Adipocyte (in vitro differentiated cells): ENCODE results near the gene CDK14.
A peak's percentile ranks its signal among the peaks of the same experiment; 100 is the strongest.
"Not testable (repeated sequence)": the region's sequence is repeated elsewhere in the genome, so short reads cannot be mapped to it uniquely, and the experiment has no call there.

Experiments
- DNase-seq: peaks from one replicate; pipeline ENCODE4 v3.0.0-alpha.2; 2015; ENCODE audit warnings: low read depth
- H3K27me3 ChIP-seq: replicated peaks from 2 replicates; pipeline ENCODE4 v1.7.0; 2013; ENCODE audit warnings: mild to moderate bottlenecking, low read length, moderate library complexity; ENCODE audit not compliant: control insufficient read depth, insufficient read depth
- H3K36me3 ChIP-seq: 2 replicates; pipeline ENCODE4 v1.7.0; 2013; ENCODE audit warnings: low read length, mild to moderate bottlenecking, moderate library complexity; ENCODE audit not compliant: control insufficient read depth, insufficient read depth, severe bottlenecking
- H3K4me1 ChIP-seq: 2 replicates; pipeline ENCODE4 v1.7.0; 2013; ENCODE audit warnings: mild to moderate bottlenecking, low read length, moderate library complexity; ENCODE audit not compliant: control insufficient read depth, insufficient read depth
- H3K4me3 ChIP-seq: 2 replicates; pipeline ENCODE4 v1.7.0; 2013; ENCODE audit warnings: mild to moderate bottlenecking, low read length, moderate library complexity
- H3K9ac ChIP-seq: 2 replicates; pipeline ENCODE4 v1.7.0; 2013; ENCODE audit warnings: mild to moderate bottlenecking, low read length, moderate library complexity
- H3K9me3 ChIP-seq: 2 replicates; pipeline ENCODE4 v1.7.0; 2013; ENCODE audit warnings: mild to moderate bottlenecking, low read length, moderate library complexity; ENCODE audit not compliant: control insufficient read depth

Gene CDK14

DNA sequence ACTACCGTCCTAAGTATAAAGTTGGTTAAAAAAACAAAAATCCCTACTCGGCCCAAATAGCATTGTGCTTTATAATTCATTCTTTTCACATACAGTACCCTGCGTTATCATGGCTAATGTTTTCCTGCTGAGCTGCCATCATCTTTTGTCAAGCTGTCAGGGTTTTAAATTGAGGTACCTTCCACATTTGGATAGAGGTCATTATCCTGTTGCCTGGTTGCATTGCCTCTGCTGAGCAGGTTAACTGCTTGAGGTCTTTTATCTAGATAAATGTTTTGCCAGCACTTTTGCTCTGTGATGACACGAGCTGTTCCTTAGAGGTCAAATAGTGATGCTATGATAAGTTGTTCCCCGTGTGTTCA, 573.7 kb downstream of the CDK14 start:
- DNase-seq, result no peak
- H3K27me3 ChIP-seq, result no peaks in the 10 kb centered on the region
- H3K36me3 ChIP-seq, result no peaks in the 10 kb centered on the region

DNA sequence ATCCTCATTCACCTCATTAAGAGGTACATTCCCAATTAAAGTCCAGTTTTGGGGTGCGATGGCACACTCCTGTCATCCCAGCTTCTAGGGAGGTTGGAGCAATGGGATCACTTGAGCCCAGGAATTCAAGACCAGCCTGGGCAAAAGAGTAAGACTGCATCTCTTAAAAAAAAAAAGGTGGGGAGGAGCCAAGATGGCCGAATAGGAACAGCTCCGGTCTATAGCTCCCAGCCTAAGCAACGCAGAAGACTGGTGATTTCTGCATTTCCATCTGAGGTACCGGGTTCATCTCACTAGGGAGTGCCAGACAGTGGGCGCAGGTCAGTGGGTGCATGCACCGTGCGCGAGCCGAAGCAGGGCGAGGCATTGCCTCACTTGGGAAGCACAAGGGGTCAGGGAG, 577.1 kb downstream of the CDK14 start:
- not testable (repeated sequence) for DNase-seq, H3K9me3 ChIP-seq, H3K27me3 ChIP-seq

More for the DNA sequence above, 573.7 kb downstream of the CDK14 start:
- H3K4me1 ChIP-seq, result peaks cover 12% of the 10 kb centered on the region
- H3K4me3 ChIP-seq, result no peak overlapping the region
- no peak overlapping the region for H3K9ac ChIP-seq
- H3K9me3 ChIP-seq, result no peaks in the 10 kb centered on the region

GRCh38 chr7:91180746-91181145, 584.6 kb downstream of the CDK14 start:
- no peak for DNase-seq
- Histone ChIP-seq H3K4me1 (peaks cover 18% of the 10 kb centered on the region), H3K4me3 (no peak overlapping the region)

More for the DNA sequence above, 577.1 kb downstream of the CDK14 start:
- H3K4me3 ChIP-seq, H3K36me3 ChIP-seq, H3K9ac ChIP-seq, H3K4me1 ChIP-seq: not testable (repeated sequence)

GRCh38 chr7:91181949-91182348, 585.8 kb downstream of the CDK14 start:
- Histone ChIP-seq H3K9me3 (peaks cover 10% of the 10 kb centered on the region), H3K36me3 (no peaks in the 10 kb centered on the region), H3K9ac (no peak overlapping the region), H3K4me1 (peaks cover 18% of the 10 kb centered on the region), H3K27me3 (no peaks in the 10 kb centered on the region), H3K4me3 (no peak overlapping the region)
- DNase-seq, result no peak

More at GRCh38 chr7:91180746-91181145, 584.6 kb downstream of the CDK14 start:
- no peak overlapping the region for H3K9ac ChIP-seq
- no peaks in the 10 kb centered on the region for H3K36me3 ChIP-seq
- no peaks in the 10 kb centered on the region for H3K27me3 ChIP-seq
- H3K9me3 ChIP-seq, result peaks cover 10% of the 10 kb centered on the region

DNA sequence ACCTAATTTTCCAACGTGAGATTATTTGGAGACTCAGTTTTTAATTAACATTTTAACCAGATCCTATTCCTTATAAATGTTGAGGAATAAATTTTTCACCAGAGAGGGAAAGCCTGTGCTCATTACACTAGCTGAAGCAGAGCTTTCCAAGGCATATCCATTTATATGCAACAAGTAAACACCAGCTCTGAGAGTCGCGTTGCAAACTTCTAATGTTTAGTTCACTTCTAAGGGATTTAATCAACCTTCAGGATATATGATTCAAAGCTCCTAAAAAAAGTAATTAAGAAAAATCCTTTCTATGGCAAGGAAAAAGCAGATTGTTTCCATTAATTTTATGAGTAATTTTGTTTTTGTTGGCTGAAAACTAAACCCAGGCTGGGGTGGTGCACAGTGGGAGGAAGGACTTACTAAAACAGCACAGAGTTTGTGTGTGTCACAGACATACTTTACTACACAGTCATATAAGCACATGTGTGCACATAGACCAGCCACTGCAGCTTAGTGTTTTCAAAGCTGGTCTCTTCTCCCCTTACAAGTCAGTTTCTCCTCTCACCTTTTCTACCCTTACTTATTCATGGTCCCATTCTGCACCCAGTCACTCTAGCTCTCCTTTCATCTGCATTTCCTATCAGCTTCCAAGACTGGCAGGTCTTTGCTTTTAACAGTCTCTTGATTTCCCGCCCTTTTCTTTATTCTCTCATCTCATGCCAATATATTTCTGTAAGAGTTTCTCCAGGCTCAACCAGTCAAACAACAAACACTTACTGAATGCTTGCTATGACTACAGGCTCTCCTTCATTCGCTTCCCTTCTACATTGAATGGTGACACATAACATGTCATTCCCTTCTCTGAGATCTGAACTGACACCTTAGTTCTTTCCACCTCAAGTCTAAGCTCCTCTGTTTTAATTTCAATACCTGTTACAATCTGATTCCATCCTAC, 587.0 kb downstream of the CDK14 start:
- peak overlapping the region; percentile 22 for H3K4me3 ChIP-seq
- peak; percentile 86 for DNase-seq
- H3K9ac ChIP-seq, result no peak overlapping the region
- H3K9me3 ChIP-seq, result peaks cover 10% of the 10 kb centered on the region
- no peaks in the 10 kb centered on the region for H3K27me3 ChIP-seq
- H3K4me1 ChIP-seq, result peaks cover 18% of the 10 kb centered on the region
- no peaks in the 10 kb centered on the region for H3K36me3 ChIP-seq

DNA sequence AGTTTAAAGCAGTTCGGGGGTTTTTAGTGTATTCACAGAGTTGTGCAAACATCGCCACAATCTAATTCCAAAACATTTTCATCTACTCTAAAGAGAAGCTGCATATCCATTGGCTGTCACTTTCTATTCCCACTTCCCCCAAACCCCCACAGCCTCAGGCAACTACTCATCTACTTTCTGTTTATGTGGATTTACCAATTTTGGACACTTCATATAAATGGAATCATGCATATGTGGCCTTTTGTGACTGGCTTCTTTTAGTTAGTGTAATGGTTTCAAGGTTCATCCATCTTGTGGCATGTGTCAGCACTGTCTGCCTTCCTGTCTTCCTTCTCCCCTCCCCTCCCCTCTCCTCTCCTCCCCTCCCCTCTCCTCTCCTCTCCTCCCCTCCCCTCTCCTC, 589.6 kb downstream of the CDK14 start:
- peak; percentile 64 for DNase-seq
- Histone ChIP-seq H3K9me3 (peaks cover 6% of the 10 kb centered on the region), H3K36me3 (no peaks in the 10 kb centered on the region), H3K27me3 (no peaks in the 10 kb centered on the region), H3K4me3 (no peak overlapping the region), H3K9ac (no peak overlapping the region), H3K4me1 (peaks cover 18% of the 10 kb centered on the region)

GRCh38 chr7:91187061-91187460, 590.9 kb downstream of the CDK14 start:
- no peaks in the 10 kb centered on the region for H3K9me3 ChIP-seq
- no peaks in the 10 kb centered on the region for H3K36me3 ChIP-seq
- peaks cover 15% of the 10 kb centered on the region for H3K4me1 ChIP-seq
- no peak overlapping the region for H3K9ac ChIP-seq
- H3K4me3 ChIP-seq, result no peak overlapping the region
- DNase-seq, result no peak
- no peaks in the 10 kb centered on the region for H3K27me3 ChIP-seq

DNA sequence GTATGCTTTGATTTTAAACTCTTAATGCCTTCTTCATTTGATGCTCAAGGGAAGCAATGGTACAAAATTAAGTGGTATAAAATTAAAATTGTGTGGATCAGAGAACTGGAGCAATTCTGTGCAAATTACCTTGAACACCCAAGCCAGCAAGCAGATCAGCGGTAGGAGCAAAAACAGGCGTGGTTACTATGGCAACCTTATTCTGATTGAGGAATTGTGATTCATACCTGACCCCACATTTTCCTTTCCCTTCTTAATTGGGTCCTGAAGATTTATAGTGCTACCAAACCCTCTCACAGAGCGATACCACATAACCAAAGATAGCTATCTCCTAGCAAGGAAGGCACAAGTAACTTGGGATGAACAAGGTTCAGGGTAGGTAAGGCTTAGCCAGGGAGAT, 595.6 kb downstream of the CDK14 start:
- Histone ChIP-seq H3K9me3 (no peaks in the 10 kb centered on the region), H3K9ac (no peak overlapping the region), H3K27me3 (no peaks in the 10 kb centered on the region), H3K36me3 (no peaks in the 10 kb centered on the region), H3K4me3 (no peak overlapping the region), H3K4me1 (peaks cover 19% of the 10 kb centered on the region)
- no peak for DNase-seq

DNA sequence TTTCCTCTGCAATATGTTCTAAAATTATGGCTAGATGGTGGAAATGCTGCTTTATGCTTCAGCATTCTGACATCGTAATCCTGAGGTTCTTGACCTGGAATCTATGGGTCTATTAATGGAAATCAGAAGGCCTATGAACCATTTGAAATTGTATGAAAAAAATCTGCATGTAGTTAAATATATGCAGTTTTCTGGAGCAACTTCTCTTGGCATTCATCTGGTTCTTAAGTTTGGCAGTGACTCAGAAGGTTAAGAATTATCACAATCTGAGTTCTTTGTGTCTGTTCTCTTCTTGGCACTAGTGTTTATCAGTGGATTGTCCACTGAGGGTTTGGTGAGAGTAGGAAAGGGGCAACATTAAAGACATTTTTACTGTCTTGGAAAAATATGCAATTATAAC, 597.0 kb downstream of the CDK14 start:
- no peaks in the 10 kb centered on the region for H3K36me3 ChIP-seq
- no peak overlapping the region for H3K4me3 ChIP-seq
- no peaks in the 10 kb centered on the region for H3K9me3 ChIP-seq
- peaks cover 19% of the 10 kb centered on the region for H3K4me1 ChIP-seq
- H3K9ac ChIP-seq, result no peak overlapping the region
- no peaks in the 10 kb centered on the region for H3K27me3 ChIP-seq
- peak; percentile 54 for DNase-seq

DNA sequence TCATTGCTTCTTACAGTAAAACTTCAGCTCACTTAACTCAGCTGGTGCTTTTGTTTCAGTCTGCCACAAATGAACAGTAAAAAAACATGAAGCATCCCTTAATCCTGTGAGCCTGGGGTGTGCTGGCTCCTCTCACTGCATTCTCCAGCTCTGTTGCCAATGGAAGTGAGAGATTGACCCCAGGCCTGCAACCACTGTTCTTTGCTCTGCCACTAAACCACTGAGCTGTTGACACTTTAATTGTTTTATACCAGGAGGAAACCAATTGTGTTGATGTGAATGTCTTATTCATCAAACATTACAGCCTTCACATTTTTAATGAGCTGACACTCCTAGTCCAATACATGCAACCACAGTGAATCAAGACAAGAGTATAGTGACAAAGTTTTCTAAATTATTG, 598.7 kb downstream of the CDK14 start:
- no peaks in the 10 kb centered on the region for H3K9me3 ChIP-seq
- peaks cover 19% of the 10 kb centered on the region for H3K4me1 ChIP-seq
- no peak for DNase-seq
- no peak overlapping the region for H3K4me3 ChIP-seq
- H3K27me3 ChIP-seq, result no peaks in the 10 kb centered on the region
- no peaks in the 10 kb centered on the region for H3K36me3 ChIP-seq
- no peak overlapping the region for H3K9ac ChIP-seq

DNA sequence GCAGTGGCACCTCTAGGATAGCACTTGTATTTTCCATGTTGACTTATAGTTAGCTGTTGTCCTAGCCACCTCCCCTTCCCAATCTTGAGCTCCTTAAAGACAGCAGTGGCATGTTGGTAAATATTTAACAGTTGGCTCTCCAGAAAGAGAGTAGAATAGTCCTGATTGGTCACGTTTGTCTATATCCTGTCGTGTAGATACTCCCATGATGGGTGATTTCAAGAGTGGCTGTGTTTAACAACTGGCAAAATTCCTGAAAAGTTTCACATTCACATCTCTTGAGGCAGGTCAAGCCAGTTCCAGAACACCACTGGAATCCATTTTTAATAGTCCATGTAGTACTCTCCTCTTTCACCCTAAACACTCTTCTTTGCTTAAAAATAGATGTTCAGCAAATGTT, 599.9 kb downstream of the CDK14 start:
- H3K36me3 ChIP-seq, result no peaks in the 10 kb centered on the region
- no peak for DNase-seq
- no peak overlapping the region for H3K9ac ChIP-seq
- no peak overlapping the region for H3K4me3 ChIP-seq
- H3K9me3 ChIP-seq, result no peaks in the 10 kb centered on the region
- peaks cover 19% of the 10 kb centered on the region for H3K4me1 ChIP-seq
- H3K27me3 ChIP-seq, result no peaks in the 10 kb centered on the region
